ENCODE data around the gene AURKA.

The AURKA gene

GRCh38 chr20:56392132-56392880 lies at the start of gene AURKA, which contains the start of gene CSTF1:
Gene AURKA, minus strand, starts transcription at chr20:56392215. Its CDS starts 4,018 bp downstream, at chr20:56388197.
Gene CSTF1, plus strand, starts transcription at chr20:56392645. Its CDS starts 2,908 bp downstream, at chr20:56395553.
- peak; percentile 99 for DNase-seq

GRCh38 chr20:56440346-56441007 lies 48.5 kb upstream of the AURKA start:
- no peak for DNase-seq

- DNase-seq: no peak
Measured at GRCh38 chr20:56439771-56440291, 47.8 kb upstream of the AURKA start.

GRCh38 chr20:56438284-56438683 lies 46.3 kb upstream of the AURKA start:
- DNase-seq: no peak

GRCh38 chr20:56437196-56437960 lies 45.4 kb upstream of the AURKA start:
- DNase-seq: no peak

- DNase-seq: no peak
Measured at GRCh38 chr20:56433880-56434255, 41.9 kb upstream of the AURKA start.

GRCh38 chr20:56433221-56433879 lies 41.3 kb upstream of the AURKA start:
- DNase-seq: no peak

GRCh38 chr20:56431471-56431870 lies 39.5 kb upstream of the AURKA start:
- DNase-seq: peak; percentile 2

- no peak for DNase-seq
Measured at GRCh38 chr20:56430957-56431356, 38.9 kb upstream of the AURKA start.

GRCh38 chr20:56430461-56430860 lies 38.4 kb upstream of the AURKA start:
- no peak for DNase-seq

GRCh38 chr20:56429941-56430340 lies 37.9 kb upstream of the AURKA start:
- no peak for DNase-seq

- DNase-seq: no peak
Measured at GRCh38 chr20:56429502-56429901, 37.5 kb upstream of the AURKA start.

- no peak for DNase-seq
Measured at GRCh38 chr20:56428881-56429280, 36.9 kb upstream of the AURKA start.

- no peak for DNase-seq
Measured at GRCh38 chr20:56428410-56428809, 36.4 kb upstream of the AURKA start.

GRCh38 chr20:56427797-56428196 lies 35.8 kb upstream of the AURKA start:
- DNase-seq: no peak

- no peak for DNase-seq
Measured at GRCh38 chr20:56426926-56427325, 34.9 kb upstream of the AURKA start.

- no peak for DNase-seq
Measured at GRCh38 chr20:56426026-56426425, 34.0 kb upstream of the AURKA start.

- DNase-seq: no peak
Measured at GRCh38 chr20:56424931-56425330, 32.9 kb upstream of the AURKA start.

- DNase-seq: no peak
Measured at GRCh38 chr20:56423886-56424285, 31.9 kb upstream of the AURKA start.

- no peak for DNase-seq
Measured at GRCh38 chr20:56423211-56423610, 31.2 kb upstream of the AURKA start.

GRCh38 chr20:56422824-56423189 lies 30.8 kb upstream of the AURKA start:
- DNase-seq: no peak

- DNase-seq: no peak
Measured at GRCh38 chr20:56422076-56422823, 30.2 kb upstream of the AURKA start.

All from NCI-H1105 treated with DMSO at 0.1 percent for 48 hours (cell line).